DMS114 treated with DMSO at 0.1 percent for 48 hours (cell line): Measurements from ENCODE around the gene RXFP4.
"Not testable (repeated sequence)": the region's sequence is repeated elsewhere in the genome, so short reads cannot be mapped to it uniquely, and the experiment has no call there.

Experiments used
- DNase-seq: peaks from one replicate; lab custom pipeline; 2025; ENCODE audit not compliant: unreplicated experiment; lab: John Stamatoyannopoulos, UW

The RXFP4 gene

GRCh38 chr1:155929057-155929456, 12.4 kb upstream of the RXFP4 start:
- no peak for DNase-seq

GRCh38 chr1:155930725-155931124, 10.7 kb upstream of the RXFP4 start:
- DNase-seq = not testable (repeated sequence)

- DNase-seq = no peak
These were observed 10.0 kb upstream of the RXFP4 start for GRCh38 chr1:155931332-155932038.

GRCh38 chr1:155932081-155932480, 9.4 kb upstream of the RXFP4 start:
- DNase-seq = no peak

GRCh38 chr1:155932487-155932886, 9.0 kb upstream of the RXFP4 start:
- no peak for DNase-seq

- DNase-seq = no peak
These were observed 7.8 kb upstream of the RXFP4 start for GRCh38 chr1:155933591-155934096.

GRCh38 chr1:155934097-155934935, 7.1 kb upstream of the RXFP4 start, which contains the start of gene KHDC4:
KHDC4 (minus strand) TSS chr1:155934413; CDS start chr1:155934373, 40 bp downstream.
- DNase-seq = peak; percentile 100

- DNase-seq = peak; percentile 63
These were observed 6.4 kb upstream of the RXFP4 start for GRCh38 chr1:155934936-155935590.

GRCh38 chr1:155938220-155938627, 3.2 kb upstream of the RXFP4 start:
- peak; percentile 86 for DNase-seq

- DNase-seq = no peak
These were observed 901 bp upstream of the RXFP4 start for GRCh38 chr1:155940482-155940992.

- no peak for DNase-seq
These were observed 550 bp downstream of the RXFP4 start for GRCh38 chr1:155941845-155942531.

- DNase-seq = no peak
These were observed 1.2 kb downstream of the RXFP4 start for GRCh38 chr1:155942578-155943141.

- no peak for DNase-seq
These were observed 3.0 kb downstream of the RXFP4 start for GRCh38 chr1:155944444-155944799.

- DNase-seq = no peak
These were observed 5.3 kb downstream of the RXFP4 start for GRCh38 chr1:155946633-155947219.

GRCh38 chr1:155947292-155947691, 5.9 kb downstream of the RXFP4 start:
- no peak for DNase-seq

- no peak for DNase-seq
These were observed 6.3 kb downstream of the RXFP4 start for GRCh38 chr1:155947741-155948140.

GRCh38 chr1:155950829-155951228, 9.4 kb downstream of the RXFP4 start:
- DNase-seq = no peak

- no peak for DNase-seq
These were observed 10.5 kb downstream of the RXFP4 start for GRCh38 chr1:155951753-155952504.

GRCh38 chr1:155952505-155952890, 11.1 kb downstream of the RXFP4 start:
- no peak for DNase-seq
